ENCODE results near the gene ALS2.
"Not testable (repeated sequence)": the region's sequence is repeated elsewhere in the genome, so short reads cannot be mapped to it uniquely, and the experiment has no call there.

ALS2 gene

GRCh38 chr2:201777869-201778268, 2.9 kb downstream of the ALS2 start:
- Mint-ChIP-seq H3K27ac (no peak overlapping the region), H3K27me3 (no peaks in the 10 kb centered on the region), H3K9me3 (no peaks in the 10 kb centered on the region), H3K36me3 (peaks cover 1% of the 10 kb centered on the region), H3K4me3 (no peak overlapping the region), H3K4me1 (peaks cover 25% of the 10 kb centered on the region)

DNA sequence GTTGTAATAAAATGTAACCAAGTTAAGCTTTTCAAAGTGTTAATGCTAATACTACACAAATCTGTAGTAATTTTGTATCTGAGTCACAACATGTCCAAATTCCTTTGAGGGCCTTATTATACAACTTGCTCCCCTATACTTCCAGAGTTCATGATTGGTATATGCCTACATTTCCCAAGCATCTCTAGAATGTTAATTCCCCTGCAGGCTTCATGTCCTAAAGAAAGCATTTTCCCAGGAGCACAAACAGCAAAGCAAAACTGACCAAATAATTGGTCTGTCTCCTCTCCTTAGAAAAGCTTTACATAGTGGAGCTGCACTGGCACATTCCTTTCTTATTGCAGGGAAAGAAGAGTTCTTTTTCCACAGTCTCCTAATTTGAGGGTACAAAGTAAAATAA, 3.7 kb downstream of the ALS2 start:
- Mint-ChIP-seq H3K27me3 (no peaks in the 10 kb centered on the region), H3K4me3 (no peak overlapping the region), H3K36me3 (peaks cover 1% of the 10 kb centered on the region), H3K9me3 (no peaks in the 10 kb centered on the region), H3K4me1 (peaks cover 25% of the 10 kb centered on the region), H3K27ac (no peak overlapping the region)

DNA sequence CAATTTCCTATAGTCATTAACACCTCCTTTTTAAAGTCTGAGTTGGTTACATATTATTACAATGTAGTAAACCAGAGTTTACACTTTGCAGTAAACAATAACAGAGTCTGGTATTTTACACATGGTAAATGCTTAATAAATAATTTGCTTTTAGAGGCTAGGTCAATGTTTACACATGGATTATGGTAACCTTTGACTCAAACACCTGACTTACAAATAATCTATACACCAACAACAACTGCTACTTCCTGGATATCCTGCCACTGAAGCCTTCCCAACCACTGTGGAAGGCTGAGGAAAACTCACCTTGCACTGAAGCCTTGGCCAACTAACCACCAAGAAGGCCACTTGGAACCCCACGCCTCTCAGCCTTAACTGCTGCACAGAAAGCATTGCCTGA, 5.4 kb downstream of the ALS2 start:
- Mint-ChIP-seq H3K9me3 (no peaks in the 10 kb centered on the region), H3K4me1 (peaks cover 21% of the 10 kb centered on the region), H3K27me3 (no peaks in the 10 kb centered on the region), H3K36me3 (peaks cover 5% of the 10 kb centered on the region), H3K4me3 (no peak overlapping the region), H3K27ac (no peak overlapping the region)

DNA sequence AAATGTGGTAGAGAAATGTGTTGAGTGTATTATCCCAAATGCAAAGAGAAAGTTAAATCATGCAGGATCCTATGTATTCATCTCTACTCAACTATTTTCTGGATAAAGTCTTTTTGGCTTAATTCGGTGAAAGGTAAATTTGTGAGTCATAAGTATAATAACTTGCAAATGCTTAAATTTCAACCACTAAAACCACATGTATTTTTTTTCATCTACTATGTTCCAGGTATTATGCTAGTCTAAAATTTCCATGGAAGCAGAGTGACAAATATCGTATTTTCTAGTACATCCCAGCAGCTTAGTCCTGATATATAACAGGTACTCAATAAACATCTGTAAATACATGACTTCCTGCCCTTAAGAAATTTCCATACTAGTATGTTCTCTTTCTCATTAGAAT, 6.2 kb downstream of the ALS2 start:
- H3K9me3 Mint-ChIP-seq: no peaks in the 10 kb centered on the region
- no peak overlapping the region for H3K4me3 Mint-ChIP-seq
- H3K36me3 Mint-ChIP-seq: peaks cover 5% of the 10 kb centered on the region
- H3K4me1 Mint-ChIP-seq: peaks cover 14% of the 10 kb centered on the region
- no peak overlapping the region for H3K27ac Mint-ChIP-seq
- no peaks in the 10 kb centered on the region for H3K27me3 Mint-ChIP-seq

GRCh38 chr2:201773990-201774389, 6.7 kb downstream of the ALS2 start:
- Mint-ChIP-seq H3K9me3 (no peaks in the 10 kb centered on the region), H3K27me3 (no peaks in the 10 kb centered on the region), H3K4me3 (no peak overlapping the region), H3K36me3 (peaks cover 5% of the 10 kb centered on the region), H3K27ac (no peak overlapping the region), H3K4me1 (peaks cover 11% of the 10 kb centered on the region)

GRCh38 chr2:201769666-201770373, 10.9 kb downstream of the ALS2 start:
- Mint-ChIP-seq H3K27me3 (no peaks in the 10 kb centered on the region), H3K9me3 (no peaks in the 10 kb centered on the region), H3K4me3 (no peak overlapping the region), H3K27ac (no peak overlapping the region), H3K4me1 (peaks cover 5% of the 10 kb centered on the region), H3K36me3 (peaks cover 9% of the 10 kb centered on the region)

- Mint-ChIP-seq H3K36me3 (peaks cover 10% of the 10 kb centered on the region), H3K27ac (no peak overlapping the region)
Observed at GRCh38 chr2:201768918-201769317, 11.8 kb downstream of the ALS2 start.

GRCh38 chr2:201765799-201766198, 14.9 kb downstream of the ALS2 start:
- no peaks in the 10 kb centered on the region for H3K4me1 Mint-ChIP-seq
- no peaks in the 10 kb centered on the region for H3K27me3 Mint-ChIP-seq
- H3K36me3 Mint-ChIP-seq: peaks cover 15% of the 10 kb centered on the region
- no peak overlapping the region for H3K27ac Mint-ChIP-seq
- H3K4me3 Mint-ChIP-seq: no peak overlapping the region
- no peaks in the 10 kb centered on the region for H3K9me3 Mint-ChIP-seq

More at GRCh38 chr2:201768918-201769317, 11.8 kb downstream of the ALS2 start:
- Mint-ChIP-seq H3K27me3 (no peaks in the 10 kb centered on the region), H3K4me3 (no peak overlapping the region), H3K4me1 (peaks cover 2% of the 10 kb centered on the region), H3K9me3 (no peaks in the 10 kb centered on the region)

DNA sequence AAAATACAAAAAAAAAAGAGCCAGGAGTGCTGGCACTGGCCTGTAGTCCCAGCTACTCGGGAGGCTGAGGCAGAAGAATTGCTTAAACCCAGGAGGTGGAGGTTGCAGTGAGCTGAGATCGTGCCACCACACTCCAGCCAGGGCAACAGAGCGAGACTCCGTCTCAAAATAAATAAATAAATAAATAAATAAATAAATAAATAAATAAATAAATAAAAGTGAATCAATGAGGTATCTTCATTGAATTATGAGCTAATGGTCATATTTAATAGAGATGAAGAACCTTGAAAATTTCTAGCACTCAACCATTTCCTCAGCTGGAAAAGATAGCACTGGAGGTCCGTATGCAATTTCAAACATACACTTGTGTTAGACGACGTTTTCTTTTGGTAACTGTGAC, 16.3 kb downstream of the ALS2 start:
- not testable (repeated sequence) for H3K27me3 Mint-ChIP-seq, H3K4me1 Mint-ChIP-seq, H3K9me3 Mint-ChIP-seq, H3K4me3 Mint-ChIP-seq, H3K27ac Mint-ChIP-seq
- H3K36me3 Mint-ChIP-seq: peaks cover 16% of the 10 kb centered on the region

GRCh38 chr2:201761101-201761500, 19.6 kb downstream of the ALS2 start:
- Mint-ChIP-seq H3K27me3 (no peaks in the 10 kb centered on the region), H3K4me1 (no peaks in the 10 kb centered on the region), H3K9me3 (no peaks in the 10 kb centered on the region), H3K27ac (no peak overlapping the region), H3K36me3 (peaks cover 11% of the 10 kb centered on the region), H3K4me3 (no peak overlapping the region)

DNA sequence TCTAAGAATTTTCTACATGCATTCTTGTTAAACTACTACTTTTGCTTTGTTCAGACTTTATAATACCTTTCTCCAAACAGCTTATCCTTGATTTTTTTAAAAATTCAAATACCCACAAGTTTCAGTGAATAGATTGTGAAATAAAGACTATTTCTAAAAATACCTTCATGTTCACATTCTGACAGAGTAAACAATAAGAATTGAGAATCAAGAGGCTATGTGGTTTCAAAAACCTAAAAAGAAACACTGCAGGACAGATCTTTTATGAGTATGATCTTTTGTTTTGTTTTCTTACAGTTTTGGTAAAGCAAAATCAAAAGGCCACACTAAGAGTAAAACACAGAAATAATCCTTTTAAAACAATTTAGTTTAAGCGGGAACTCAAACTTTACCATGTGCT, 21.2 kb downstream of the ALS2 start:
- Mint-ChIP-seq H3K27me3 (no peaks in the 10 kb centered on the region), H3K36me3 (peaks cover 11% of the 10 kb centered on the region), H3K27ac (no peak overlapping the region), H3K4me1 (no peaks in the 10 kb centered on the region), H3K4me3 (no peak overlapping the region), H3K9me3 (no peaks in the 10 kb centered on the region)

GRCh38 chr2:201758873-201759272, 21.9 kb downstream of the ALS2 start:
- H3K27me3 Mint-ChIP-seq: no peaks in the 10 kb centered on the region
- no peaks in the 10 kb centered on the region for H3K9me3 Mint-ChIP-seq
- no peak overlapping the region for H3K27ac Mint-ChIP-seq
- no peaks in the 10 kb centered on the region for H3K4me1 Mint-ChIP-seq
- H3K36me3 Mint-ChIP-seq: peaks cover 8% of the 10 kb centered on the region
- no peak overlapping the region for H3K4me3 Mint-ChIP-seq

DNA sequence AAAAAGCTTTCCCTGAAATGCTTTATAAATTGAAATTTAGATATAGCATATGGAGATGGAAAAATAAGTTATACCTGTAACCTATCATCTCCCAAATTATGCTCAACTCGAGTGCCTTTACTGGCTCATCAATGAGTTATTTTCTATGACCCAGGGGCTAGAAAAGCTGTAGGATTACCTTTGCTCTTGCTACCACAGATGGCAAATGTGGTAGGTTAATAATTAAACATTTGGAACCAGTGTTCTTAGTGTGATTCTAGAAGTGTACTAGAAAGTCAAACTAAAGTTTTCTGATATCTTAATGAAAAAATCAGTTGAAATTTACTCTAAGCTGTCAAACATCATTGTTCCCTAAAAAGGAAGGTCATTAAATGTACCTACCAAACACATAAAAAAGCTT, 22.5 kb downstream of the ALS2 start:
- no peak overlapping the region for H3K27ac Mint-ChIP-seq
- H3K4me3 Mint-ChIP-seq: no peak overlapping the region
- no peaks in the 10 kb centered on the region for H3K27me3 Mint-ChIP-seq
- peaks cover 8% of the 10 kb centered on the region for H3K36me3 Mint-ChIP-seq
- no peaks in the 10 kb centered on the region for H3K4me1 Mint-ChIP-seq
- H3K9me3 Mint-ChIP-seq: no peaks in the 10 kb centered on the region

DNA sequence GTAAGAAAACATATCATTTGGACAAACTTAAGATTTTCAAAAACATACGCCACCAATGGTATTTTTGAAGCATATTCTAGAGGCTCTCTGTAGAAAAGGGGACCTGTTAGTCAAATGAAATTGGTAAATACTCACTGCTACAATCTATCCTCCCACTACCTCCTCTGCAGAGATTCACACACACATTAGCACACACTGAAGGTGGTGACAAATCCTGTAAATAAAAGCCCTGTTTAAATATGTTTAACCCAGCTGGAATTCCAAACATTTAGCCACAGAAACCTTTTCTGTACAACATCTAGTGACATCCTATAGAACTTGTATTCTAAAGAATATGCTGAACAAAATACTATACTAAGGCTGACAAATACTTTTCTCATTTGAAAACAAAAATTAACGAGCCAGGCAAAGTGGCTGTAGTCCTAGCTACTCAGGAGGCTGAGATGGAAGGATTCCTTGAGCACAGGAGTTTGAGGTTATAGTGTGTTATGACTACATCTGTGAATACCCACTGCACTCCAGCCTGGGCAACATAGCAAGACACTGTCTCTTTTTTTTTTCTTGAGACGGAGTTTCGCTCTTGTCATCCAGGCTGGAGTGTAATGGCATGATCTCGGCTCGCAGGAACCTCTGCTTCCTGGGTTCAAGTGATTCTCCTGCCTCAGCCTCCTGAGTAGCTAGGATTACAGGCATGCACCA, 25.9 kb downstream of the ALS2 start:
- no peaks in the 10 kb centered on the region for H3K36me3 Mint-ChIP-seq
- no peaks in the 10 kb centered on the region for H3K4me1 Mint-ChIP-seq
- H3K27ac Mint-ChIP-seq: no peak overlapping the region
- H3K9me3 Mint-ChIP-seq: no peaks in the 10 kb centered on the region
- no peaks in the 10 kb centered on the region for H3K27me3 Mint-ChIP-seq
- H3K4me3 Mint-ChIP-seq: no peak overlapping the region

DNA sequence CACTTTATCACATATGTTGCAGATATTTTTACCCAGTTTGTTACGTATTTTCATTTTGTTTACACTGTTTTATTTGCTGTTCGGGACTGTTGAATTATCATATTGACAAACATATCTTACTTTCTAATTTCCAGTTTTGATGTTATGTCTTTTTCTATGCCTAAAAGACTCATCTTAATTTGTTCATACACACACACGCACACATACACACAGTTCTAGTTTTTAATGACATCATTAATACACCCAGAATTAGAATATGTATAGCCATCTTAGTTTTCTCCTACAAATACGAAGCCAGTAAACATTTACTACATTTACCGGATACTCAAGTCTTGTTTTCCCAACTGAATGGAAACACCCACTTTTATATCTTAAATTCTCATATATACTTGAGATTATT, 29.2 kb downstream of the ALS2 start:
- no peaks in the 10 kb centered on the region for H3K36me3 Mint-ChIP-seq
- no peaks in the 10 kb centered on the region for H3K9me3 Mint-ChIP-seq
- no peaks in the 10 kb centered on the region for H3K4me1 Mint-ChIP-seq
- H3K27ac Mint-ChIP-seq: no peak overlapping the region
- no peak overlapping the region for H3K4me3 Mint-ChIP-seq
- no peaks in the 10 kb centered on the region for H3K27me3 Mint-ChIP-seq

- Mint-ChIP-seq H3K27me3 (no peaks in the 10 kb centered on the region), H3K4me3 (no peak overlapping the region), H3K36me3 (peaks cover 16% of the 10 kb centered on the region), H3K9me3 (no peaks in the 10 kb centered on the region), H3K27ac (no peak overlapping the region), H3K4me1 (no peaks in the 10 kb centered on the region)
Observed at GRCh38 chr2:201746551-201746950, 34.2 kb downstream of the ALS2 start.

- Mint-ChIP-seq H3K4me1 (peaks cover 9% of the 10 kb centered on the region), H3K9me3 (no peaks in the 10 kb centered on the region), H3K27ac (no peak overlapping the region), H3K36me3 (peaks cover 33% of the 10 kb centered on the region), H3K4me3 (no peak overlapping the region), H3K27me3 (no peaks in the 10 kb centered on the region)
Observed at GRCh38 chr2:201735486-201735885, 45.2 kb downstream of the ALS2 start.

All from activated naive CD4-positive, alpha-beta T cell treated with anti-CD3 and anti-CD28 coated beads, Interleukin-2, amount 50 U/mL, for 24 hours (primary cell).